ENCODE measurements around the gene VPS54.
"Not testable (repeated sequence)": the region's sequence is repeated elsewhere in the genome, so short reads cannot be mapped to it uniquely, and the experiment has no call there.

VPS54 gene

GRCh38 chr2:64015391-64015790 is 3.8 kb downstream of the VPS54 start:
- no peak overlapping the region for H3K4me3 ChIP-seq
- DNase-seq (ENCODE audit: low spot score in 2 of 2): no peak
- H3K4me1 ChIP-seq: peaks cover 5% of the 10 kb centered on the region
- H3K36me3 ChIP-seq (replicated peaks): no peaks in the 10 kb centered on the region
- H3K9me3 ChIP-seq: no peaks in the 10 kb centered on the region
- in situ Hi-C loops (cut with MboI; ENCODE audit: low sequenced_read_pairs): no loop called here
- no peaks in the 10 kb centered on the region for H3K27me3 ChIP-seq (ENCODE audit: low read depth)

GRCh38 chr2:64014628-64015027 is 4.6 kb downstream of the VPS54 start:
- H3K36me3 ChIP-seq (replicated peaks): no peaks in the 10 kb centered on the region
- no peak overlapping the region for H3K4me3 ChIP-seq
- no peaks in the 10 kb centered on the region for H3K9me3 ChIP-seq
- H3K27me3 ChIP-seq (ENCODE audit: low read depth): no peaks in the 10 kb centered on the region
- H3K4me1 ChIP-seq: peaks cover 2% of the 10 kb centered on the region
- no peak for DNase-seq (ENCODE audit: low spot score in 2 of 2)
- in situ Hi-C loops (cut with MboI; ENCODE audit: low sequenced_read_pairs): no loop called here

DNA sequence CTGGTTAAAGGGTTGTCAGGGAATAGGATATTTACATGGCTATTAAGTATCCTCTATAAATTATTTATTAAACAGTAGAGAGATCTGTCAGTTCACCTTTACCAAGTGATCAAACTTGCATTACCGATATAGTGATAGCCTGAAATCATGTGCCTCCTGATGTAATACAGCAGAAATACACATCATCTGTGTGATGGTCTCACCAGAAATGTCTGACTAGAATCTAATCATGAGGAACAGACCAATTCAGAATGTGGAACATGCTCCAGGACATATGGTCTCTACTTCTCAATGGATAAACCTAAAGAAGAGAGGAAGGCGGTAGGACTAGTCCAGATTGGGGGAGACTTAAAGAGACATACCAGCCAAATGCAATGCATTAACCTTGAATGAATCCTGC is 6.2 kb downstream of the VPS54 start:
- no peaks in the 10 kb centered on the region for H3K4me1 ChIP-seq
- no peaks in the 10 kb centered on the region for H3K36me3 ChIP-seq (replicated peaks)
- H3K9me3 ChIP-seq: no peaks in the 10 kb centered on the region
- no peak for DNase-seq (ENCODE audit: low spot score in 2 of 2)
- no peaks in the 10 kb centered on the region for H3K27me3 ChIP-seq (ENCODE audit: low read depth)
- in situ Hi-C loops (cut with MboI; ENCODE audit: low sequenced_read_pairs): no loop called here
- H3K4me3 ChIP-seq: no peak overlapping the region

DNA sequence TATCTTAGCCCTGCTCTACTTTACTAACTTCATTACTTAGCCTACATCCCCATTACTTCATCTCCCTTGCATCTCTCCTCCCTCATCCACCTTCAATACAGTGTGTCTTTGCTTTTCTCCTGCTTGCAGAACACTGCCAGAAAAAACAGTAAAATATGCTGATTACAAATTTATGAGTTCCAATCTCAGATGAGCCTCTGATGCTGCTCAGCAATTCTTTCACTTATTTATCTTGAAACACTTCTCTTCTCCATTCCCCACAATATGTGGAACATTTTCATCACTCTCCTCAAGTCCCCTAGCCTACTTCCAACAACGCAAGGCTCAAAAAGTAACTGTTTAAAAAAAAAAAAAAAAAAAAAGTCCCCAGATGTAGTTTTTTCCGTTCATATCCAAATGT is 7.1 kb downstream of the VPS54 start:
- Histone ChIP-seq H3K9me3 (no peaks in the 10 kb centered on the region), H3K4me3 (no peak overlapping the region), H3K4me1 (no peaks in the 10 kb centered on the region), H3K27me3 (ENCODE audit: low read depth) (no peaks in the 10 kb centered on the region), H3K36me3 (replicated peaks) (no peaks in the 10 kb centered on the region)
- in situ Hi-C loops (cut with MboI; ENCODE audit: low sequenced_read_pairs): no loop called here
- DNase-seq (ENCODE audit: low spot score in 2 of 2): no peak

GRCh38 chr2:64008434-64009009 is 10.7 kb downstream of the VPS54 start:
- Histone ChIP-seq H3K4me3 (no peak overlapping the region), H3K4me1 (peaks cover 1% of the 10 kb centered on the region), H3K27me3 (ENCODE audit: low read depth) (no peaks in the 10 kb centered on the region), H3K9me3 (no peaks in the 10 kb centered on the region), H3K36me3 (replicated peaks) (no peaks in the 10 kb centered on the region)
- in situ Hi-C loops (cut with MboI; ENCODE audit: low sequenced_read_pairs): no loop called here
- DNase-seq (ENCODE audit: low spot score in 2 of 2): no peak

DNA sequence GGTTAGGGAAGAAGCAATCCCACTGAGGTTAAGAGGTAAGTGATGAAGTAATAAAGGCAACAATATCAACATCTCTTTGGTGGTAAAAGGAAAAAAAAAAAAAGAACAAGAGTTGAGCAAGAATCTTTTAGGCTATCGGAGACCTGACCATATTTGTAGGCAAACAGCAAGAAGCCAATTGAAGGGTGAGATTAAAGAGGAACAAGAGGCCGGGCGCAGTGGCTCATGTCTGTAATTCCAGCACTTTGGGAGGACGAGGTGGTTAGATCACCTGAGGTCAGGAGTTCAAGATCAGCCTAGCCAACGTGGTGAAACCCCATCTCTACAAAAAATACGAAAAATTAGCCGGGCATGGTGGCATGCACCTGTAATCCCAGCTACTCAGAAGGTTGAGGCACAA is 11.3 kb downstream of the VPS54 start:
- Histone ChIP-seq H3K36me3 (replicated peaks) (no peaks in the 10 kb centered on the region), H3K4me3 (no peak overlapping the region), H3K9me3 (no peaks in the 10 kb centered on the region), H3K27me3 (ENCODE audit: low read depth) (no peaks in the 10 kb centered on the region), H3K4me1 (peaks cover 7% of the 10 kb centered on the region)
- no peak for DNase-seq (ENCODE audit: low spot score in 2 of 2)
- in situ Hi-C loops (cut with MboI; ENCODE audit: low sequenced_read_pairs): no loop called here

GRCh38 chr2:64005707-64006356 is 13.4 kb downstream of the VPS54 start:
- Histone ChIP-seq H3K9me3 (no peaks in the 10 kb centered on the region), H3K4me3 (no peak overlapping the region), H3K4me1 (peaks cover 8% of the 10 kb centered on the region), H3K27me3 (ENCODE audit: low read depth) (no peaks in the 10 kb centered on the region), H3K36me3 (replicated peaks) (no peaks in the 10 kb centered on the region)
- in situ Hi-C loops (cut with MboI; ENCODE audit: low sequenced_read_pairs): no loop called here
- DNase-seq (ENCODE audit: low spot score in 2 of 2): no peak

DNA sequence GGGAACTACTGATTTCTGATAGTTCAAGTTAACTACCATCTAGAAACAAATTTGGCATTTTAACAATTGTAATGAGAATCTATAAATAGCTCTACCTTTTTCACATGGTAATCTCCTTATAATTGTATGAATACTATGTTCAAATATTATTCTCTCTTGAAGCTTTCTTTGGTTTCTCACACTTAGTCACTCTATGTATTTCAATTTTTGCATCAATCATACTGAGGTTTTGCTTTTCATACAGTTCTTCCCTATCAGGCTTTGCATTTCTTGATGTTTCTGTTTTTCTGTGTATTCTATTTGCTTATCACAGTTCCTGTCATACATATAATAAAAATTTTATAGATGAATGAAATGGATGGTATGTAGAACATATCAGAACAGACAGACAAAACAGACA is 16.0 kb downstream of the VPS54 start:
- H3K4me3 ChIP-seq: no peak overlapping the region
- H3K36me3 ChIP-seq (replicated peaks): no peaks in the 10 kb centered on the region
- peaks cover 8% of the 10 kb centered on the region for H3K4me1 ChIP-seq
- in situ Hi-C loops (cut with MboI; ENCODE audit: low sequenced_read_pairs): no loop called here
- DNase-seq (ENCODE audit: low spot score in 2 of 2): no peak
- no peaks in the 10 kb centered on the region for H3K9me3 ChIP-seq
- no peaks in the 10 kb centered on the region for H3K27me3 ChIP-seq (ENCODE audit: low read depth)

DNA sequence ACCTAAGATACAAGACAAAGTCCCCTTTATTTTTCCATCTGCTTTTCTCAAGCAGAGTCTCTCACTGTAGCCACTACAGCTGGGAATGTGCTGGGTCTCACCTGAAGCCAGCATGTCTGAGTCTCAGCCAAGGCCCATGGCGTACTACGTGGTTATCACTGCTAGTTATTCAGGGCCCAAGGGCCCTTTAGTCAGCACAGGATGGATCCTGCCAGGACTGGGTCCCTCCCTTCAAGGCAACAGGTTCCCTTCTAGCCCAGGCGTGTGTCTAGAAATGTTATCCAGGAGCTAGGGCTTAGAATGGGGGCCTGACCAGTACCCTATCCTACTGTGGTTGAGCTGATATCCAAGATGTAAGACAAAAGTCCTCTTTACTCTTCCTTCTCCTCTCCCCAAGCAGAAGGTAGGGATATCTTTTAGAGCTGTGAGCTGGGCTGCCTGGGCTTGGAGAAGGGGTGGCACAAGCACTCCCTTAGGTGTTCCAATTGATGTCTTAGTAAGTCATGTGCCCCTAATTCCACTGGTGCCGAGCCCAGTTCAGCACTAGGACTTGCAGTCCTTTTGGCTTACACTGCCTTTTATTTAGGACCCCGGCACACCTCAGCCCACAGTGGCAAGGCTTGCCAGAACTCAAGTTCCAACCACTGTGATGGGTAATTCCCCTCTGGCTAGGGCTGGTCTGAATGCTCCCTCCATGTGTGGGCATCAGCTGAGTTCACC is 17.7 kb downstream of the VPS54 start:
- Histone ChIP-seq H3K9me3 (no peaks in the 10 kb centered on the region; the same call in 1 of the 2 replicates), H3K36me3 (replicated peaks) (no peaks in the 10 kb centered on the region), H3K4me1 (peaks cover 8% of the 10 kb centered on the region), H3K4me3 (no peak overlapping the region), H3K27me3 (ENCODE audit: low read depth) (no peaks in the 10 kb centered on the region)
- DNase-seq (ENCODE audit: low spot score in 2 of 2): no peak
- in situ Hi-C loops (cut with MboI; ENCODE audit: low sequenced_read_pairs): no loop called here

GRCh38 chr2:64000630-64001381 is 18.4 kb downstream of the VPS54 start:
- H3K4me3 ChIP-seq: no peak overlapping the region
- no peaks in the 10 kb centered on the region for H3K27me3 ChIP-seq (ENCODE audit: low read depth)
- no peak for DNase-seq (ENCODE audit: low spot score in 2 of 2)
- no peaks in the 10 kb centered on the region; the same call in 1 of the 2 replicates for H3K9me3 ChIP-seq
- in situ Hi-C loops (cut with MboI; ENCODE audit: low sequenced_read_pairs): no loop called here
- peaks cover 8% of the 10 kb centered on the region for H3K4me1 ChIP-seq
- H3K36me3 ChIP-seq (replicated peaks): no peaks in the 10 kb centered on the region

GRCh38 chr2:63999049-63999448 is 20.2 kb downstream of the VPS54 start:
- Histone ChIP-seq H3K4me1 (peaks cover 8% of the 10 kb centered on the region), H3K9me3 (no peaks in the 10 kb centered on the region; the same call in 1 of the 2 replicates), H3K36me3 (replicated peaks) (no peaks in the 10 kb centered on the region), H3K27me3 (ENCODE audit: low read depth) (no peaks in the 10 kb centered on the region), H3K4me3 (no peak overlapping the region)
- in situ Hi-C loops (cut with MboI; ENCODE audit: low sequenced_read_pairs): no loop called here
- DNase-seq (ENCODE audit: low spot score in 2 of 2): no peak

- peaks cover 13% of the 10 kb centered on the region for H3K4me1 ChIP-seq
- H3K36me3 ChIP-seq (replicated peaks); in situ Hi-C loops (cut with MboI; ENCODE audit: low sequenced_read_pairs); H3K9me3 ChIP-seq; H3K27me3 ChIP-seq (ENCODE audit: low read depth); H3K4me3 ChIP-seq; DNase-seq (ENCODE audit: low spot score in 2 of 2): not testable (repeated sequence)
Measured at GRCh38 chr2:63996582-63997198, 22.5 kb downstream of the VPS54 start.

DNA sequence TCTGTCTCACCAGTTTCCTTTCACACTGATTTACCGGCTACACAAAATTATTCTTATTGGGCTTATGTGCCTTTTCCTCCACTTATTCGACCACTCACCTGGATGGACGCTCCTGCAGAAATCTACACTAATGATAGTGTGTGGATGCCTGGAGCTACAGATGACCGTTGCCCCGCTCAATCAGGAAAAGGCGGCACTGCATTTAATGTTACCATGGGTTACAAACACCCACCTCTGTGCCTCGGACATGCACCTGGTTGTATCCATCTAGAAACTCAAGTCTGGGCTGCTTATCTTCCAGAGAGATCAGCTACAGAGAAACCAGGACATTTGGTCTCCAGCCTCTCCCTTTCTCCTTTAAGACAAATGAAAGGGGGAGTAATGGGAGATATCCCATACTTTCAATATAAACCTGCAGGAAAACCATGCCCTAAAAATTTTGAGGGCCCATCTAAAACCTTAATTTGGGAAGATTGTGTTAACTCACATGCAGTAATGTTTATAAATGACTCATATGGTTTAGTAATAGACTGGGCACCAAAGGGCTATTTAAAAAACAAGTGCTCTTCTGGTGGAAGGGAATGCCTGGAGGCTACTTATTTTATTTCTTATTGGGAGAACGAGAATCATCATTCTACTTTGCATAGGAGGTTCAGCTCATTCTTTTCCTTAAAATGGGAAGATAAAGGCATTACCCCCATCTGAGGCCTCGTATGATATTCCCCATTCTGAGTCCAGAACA is 24.7 kb downstream of the VPS54 start:
- peaks cover 13% of the 10 kb centered on the region for H3K4me1 ChIP-seq
- H3K9me3 ChIP-seq; H3K36me3 ChIP-seq (replicated peaks); in situ Hi-C loops (cut with MboI; ENCODE audit: low sequenced_read_pairs); H3K4me3 ChIP-seq; H3K27me3 ChIP-seq (ENCODE audit: low read depth); DNase-seq (ENCODE audit: low spot score in 2 of 2): not testable (repeated sequence)
